HG03064 (cell line): ENCODE data around the gene PELI3.
"Not testable (repeated sequence)": the region's sequence is repeated elsewhere in the genome, so short reads cannot be mapped to it uniquely, and the experiment has no call there.

Source experiments
- ATAC-seq: cut with Tn5 transposase; IDR thresholded peaks from one replicate; pipeline ENCODE4 v1.9.1; 2021; ENCODE audit warnings: low read depth; ENCODE audit not compliant: unreplicated experiment

The PELI3 gene

GRCh38 chr11:66466225-66467033 lies at the start of gene PELI3:
PELI3 (plus strand) TSS chr11:66466905; CDS start chr11:66468129, 1,224 bp downstream.
- peak; percentile 79 for ATAC-seq

GRCh38 chr11:66417000-66417399 lies 49.7 kb upstream of the PELI3 start:
- ATAC-seq = no peak

GRCh38 chr11:66418168-66418985 lies 48.3 kb upstream of the PELI3 start:
- ATAC-seq = no peak

GRCh38 chr11:66418986-66419308 lies 47.8 kb upstream of the PELI3 start:
- no peak for ATAC-seq

- no peak for ATAC-seq
These were observed 46.9 kb upstream of the PELI3 start for GRCh38 chr11:66419825-66420224.

GRCh38 chr11:66420671-66421476 lies 45.8 kb upstream of the PELI3 start, which contains the start of gene NPAS4:
NPAS4 (plus strand) TSS chr11:66421035; CDS start chr11:66421180, 145 bp downstream.
- no peak for ATAC-seq

GRCh38 chr11:66421492-66422205 lies 45.1 kb upstream of the PELI3 start:
- no peak for ATAC-seq

GRCh38 chr11:66426314-66426713 lies 40.4 kb upstream of the PELI3 start:
- no peak for ATAC-seq

- no peak for ATAC-seq
These were observed 37.8 kb upstream of the PELI3 start for GRCh38 chr11:66428933-66429332.

GRCh38 chr11:66429983-66430602 lies 36.6 kb upstream of the PELI3 start:
- ATAC-seq = no peak

GRCh38 chr11:66431287-66431686 lies 35.4 kb upstream of the PELI3 start:
- ATAC-seq = not testable (repeated sequence)

- ATAC-seq = not testable (repeated sequence)
These were observed 34.8 kb upstream of the PELI3 start for GRCh38 chr11:66431871-66432329.

GRCh38 chr11:66432597-66432996 lies 34.1 kb upstream of the PELI3 start:
- ATAC-seq = no peak

- ATAC-seq = no peak
These were observed 28.7 kb upstream of the PELI3 start for GRCh38 chr11:66437979-66438503.

- ATAC-seq = peak; percentile 83
These were observed 27.9 kb upstream of the PELI3 start, which contains the start of gene MRPL11 for GRCh38 chr11:66438504-66439466. MRPL11 (minus strand) TSS chr11:66438848; CDS start chr11:66438754, 94 bp downstream.

- ATAC-seq = not testable (repeated sequence)
These were observed 26.4 kb upstream of the PELI3 start for GRCh38 chr11:66440101-66440939.

- ATAC-seq = not testable (repeated sequence)
These were observed 25.8 kb upstream of the PELI3 start for GRCh38 chr11:66440940-66441282.
